ENCODE measurements around the gene UNCX. TPM values are rescaled to one million over a fixed set of nuclear protein-coding genes. Genes with fewer than 3 reads are reported as not detected.

UNCX gene
- total and polyA plus RNA-seq, 2 of the 8 experiments (the other 6 are each of a cell fraction or from before 2014, with no cell fraction given), result not detected

DNA sequence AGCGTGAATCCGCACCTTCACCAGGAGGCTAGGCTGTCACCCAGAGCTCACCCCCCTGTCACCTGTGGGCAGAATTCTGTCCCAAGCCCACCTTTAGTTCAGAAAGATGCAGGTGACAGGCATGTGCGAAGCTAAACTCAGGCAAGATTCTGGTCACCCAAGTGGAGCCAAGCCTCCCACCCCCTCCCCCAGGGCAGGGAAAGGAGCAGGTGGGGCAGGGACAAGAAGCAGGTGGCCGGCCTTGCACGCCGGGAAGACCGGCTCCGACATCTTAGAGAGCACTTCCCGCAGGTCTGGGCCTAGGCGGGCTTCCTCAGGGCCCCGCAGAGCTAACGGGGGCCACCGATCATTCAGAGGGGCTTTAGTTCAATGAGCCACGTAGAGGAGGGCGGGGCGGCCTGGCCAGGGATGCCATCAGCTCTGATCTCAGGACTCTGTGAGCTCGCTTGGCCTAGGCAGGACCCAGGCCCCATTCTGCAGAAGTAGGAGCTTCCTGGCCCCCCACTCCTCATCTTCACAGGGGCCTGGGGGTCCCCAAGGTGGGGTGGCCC lies 19.9 kb downstream of the UNCX start:
- Histone ChIP-seq H2BK5ac (ENCODE audit: low read depth, low read length) (no peak overlapping the region), H4K91ac (replicated peaks; ENCODE audit: insufficient read length, low read length) (no peak overlapping the region), H2AK5ac (ENCODE audit: low read depth, low read length) (no peak overlapping the region), H3K9ac (replicated peaks in 1 of 4; ENCODE audit: extremely low read depth in 1 of 4, low read depth in 3 of 4, low read length in 3 of 4) (no peak overlapping the region), H4K8ac (ENCODE audit: extremely low read depth, insufficient read depth, low read length) (no peak overlapping the region; the same call in 1 of the 2 replicates), H3K14ac (ENCODE audit: insufficient read length) (no peak overlapping the region), H3K18ac (ENCODE audit: extremely low read depth, low read length) (peak overlapping the region; percentile 13), H3K27me3 (replicated peaks in 1 of 4; ENCODE audit: control insufficient read depth in 3 of 4, extremely low read depth in 1 of 4, insufficient read depth in 3 of 4, low read length in 3 of 4) (peaks cover 23 to 37% (median 35%) of the 10 kb centered on the region in 4 experiments), H3K27ac (ENCODE audit: low read depth, low read length) (no peak overlapping the region), H3K4me2 (ENCODE audit: insufficient read depth in 1 of 2, low read depth in 2 of 2, low read length in 2 of 2) (no peak overlapping the region), H2BK20ac (ENCODE audit: low read length) (no peak overlapping the region), H4K20me1 (replicated peaks in 1 of 2; ENCODE audit: control insufficient read depth in 1 of 2, insufficient read depth in 2 of 2, low read length in 2 of 2) (peaks cover 0 to 6% of the 10 kb centered on the region in 2 experiments), H3K9me3 (ENCODE audit: insufficient read depth in 2 of 2, low read depth in 1 of 2, low read length in 1 of 2) (no peaks in the 10 kb centered on the region), H2BK120ac (replicated peaks; ENCODE audit: low read depth, low read length) (no peak overlapping the region), H3K79me2 (ENCODE audit: control insufficient read depth in 1 of 2, insufficient read depth in 2 of 2, low read length in 2 of 2) (no peaks in the 10 kb centered on the region), H4K5ac (ENCODE audit: insufficient read length, low read depth, low read length) (no peak overlapping the region), H2BK12ac (ENCODE audit: low read depth, low read length) (no peak overlapping the region), H2BK15ac (ENCODE audit: low read length) (0 out of 2 replicates have a peak overlapping the region, but pooled peaks have one; percentile 5), H3K4ac (replicated peaks; ENCODE audit: insufficient read length, low read depth, low read length) (no peak overlapping the region), H3K36me3 (ENCODE audit: control insufficient read depth in 2 of 4, insufficient read depth in 4 of 4, low read length in 3 of 4) (no peaks in the 10 kb centered on the region), H3K23ac (ENCODE audit: insufficient read length) (no peak overlapping the region), H2AFZ (ENCODE audit: low read length) (no peak overlapping the region), H3K79me1 (ENCODE audit: low read depth, low read length) (no peaks in the 10 kb centered on the region), H3K4me3 (ENCODE audit: extremely low read depth in 1 of 4, insufficient read depth in 2 of 4, low read depth in 3 of 4, low read length in 4 of 4) (no peak overlapping the region), H3K4me1 (replicated peaks in 1 of 4; ENCODE audit: control insufficient read depth in 3 of 4, insufficient read depth in 4 of 4, low read length in 3 of 4) (peaks cover 0 to 21% (median 15%) of the 10 kb centered on the region in 4 experiments; a peak in 6 of 7 replicates), H3K56ac (replicated peaks; ENCODE audit: insufficient read length, low read depth, low read length) (no peak overlapping the region), H3K23me2 (ENCODE audit: low read depth, low read length) (no peaks in the 10 kb centered on the region; the same call in 1 of the 2 replicates)
- WGBS, 2 experiments (ENCODE audit: extremely low coverage in 1 of 2, insufficient coverage in 1 of 2, insufficient read length in 1 of 2, insufficient replicate concordance in 2 of 2, low coverage in 1 of 2, low lambda C conversion rate in 2 of 2, missing lambda C conversion rate in 1 of 2), result 83% methylated on average over 17 of the region's 17 CpGs; no CpG with 5 or more reads in 1 of the 2 experiments
- DNase-seq (ENCODE audit: low read depth in 1 of 2, low spot score in 2 of 2) (no peak), FAIRE-seq (no peak)
- ChIA-PET POLR2A (ENCODE audit: partially characterized antibody) (no interaction called here), CTCF (ENCODE audit: partially characterized antibody) (interaction anchor here (0.5 to 3.3 kb wide), 7 partner anchors 13 to 205 kb away, joined by 3 to 12 read pairs (median 3); no protein-coding TSS in a partner anchor)
- TF ChIP-seq ZNF274 (IDR thresholded peaks at IDR 0.05; ENCODE audit: borderline replicate concordance, extremely low read depth, low read length) (no peak), SIX5 (IDR thresholded peaks at IDR 0.05; ENCODE audit: low read depth, low read length) (no peak), SIN3A (conservative IDR thresholded peaks at IDR 0.05 in 1 of 2, IDR thresholded peaks at IDR 0.05 in 1 of 2; ENCODE audit: low read depth in 1 of 2, low read length in 2 of 2) (no peak), TBP (IDR thresholded peaks at IDR 0.05; ENCODE audit: low read depth, low read length) (no peak), TCF12 (IDR thresholded peaks at IDR 0.05; ENCODE audit: low read depth, low read length) (no peak), GABPA (IDR thresholded peaks at IDR 0.05; ENCODE audit: borderline replicate concordance, insufficient read depth, low read length) (no peak), RAD21 (IDR thresholded peaks at IDR 0.05 in 1 of 2, conservative IDR thresholded peaks at IDR 0.05 in 1 of 2; ENCODE audit: low read depth in 2 of 2, low read length in 2 of 2) (no peak), EGR1 (IDR thresholded peaks at IDR 0.05; ENCODE audit: borderline replicate concordance, low read depth, low read length) (no peak), CHD2 (IDR thresholded peaks at IDR 0.05; ENCODE audit: low read length) (no peak), BCL11A (IDR thresholded peaks at IDR 0.05; ENCODE audit: low read depth in 2 of 2, low read length in 2 of 2) (no peak), MAFK (IDR thresholded peaks at IDR 0.05; ENCODE audit: low read depth, low read length) (no peak), RNF2 (IDR thresholded peaks at IDR 0.05; ENCODE audit: borderline replicate concordance, low read depth, low read length, missing control alignments, poor library complexity, severe bottlenecking) (no peak), JUN (IDR thresholded peaks at IDR 0.05; ENCODE audit: low read depth, low read length) (no peak)
